Stimulated activated CD4-positive, alpha-beta T cell treated with anti-CD3 and anti-CD28 coated beads, Interleukin-15, amount 100 ng/mL, for 24 hours (primary cell): ENCODE results near the gene BRD3.
A peak's percentile ranks its signal among the peaks of the same experiment; 100 is the strongest.
"Not testable (repeated sequence)": the region's sequence is repeated elsewhere in the genome, so short reads cannot be mapped to it uniquely, and the experiment has no call there.

ENCODE experiments used
- DNase-seq: peaks from one replicate; pipeline ENCODE4 v3.0.0-alpha.2; 2020

Gene BRD3

GRCh38 chr9:134067904-134068743 lies at the start of gene BRD3:
BRD3 (minus strand) TSS chr9:134068026; CDS start chr9:134053477, 14,549 bp downstream.
- DNase-seq, result peak; percentile 87

GRCh38 chr9:134112561-134112960 lies 44.7 kb upstream of the BRD3 start:
- DNase-seq, result no peak

- no peak for DNase-seq
Measured at GRCh38 chr9:134111064-134111463, 43.2 kb upstream of the BRD3 start.

- no peak for DNase-seq
Measured at GRCh38 chr9:134103391-134103998, 35.7 kb upstream of the BRD3 start.

GRCh38 chr9:134101623-134102149 lies 33.9 kb upstream of the BRD3 start:
- DNase-seq, result no peak

- not testable (repeated sequence) for DNase-seq
Measured at GRCh38 chr9:134101133-134101532, 33.3 kb upstream of the BRD3 start.

- no peak for DNase-seq
Measured at GRCh38 chr9:134100040-134100439, 32.2 kb upstream of the BRD3 start.

GRCh38 chr9:134099123-134099761 lies 31.4 kb upstream of the BRD3 start:
- DNase-seq, result peak; percentile 63

GRCh38 chr9:134089972-134090371 lies 22.1 kb upstream of the BRD3 start:
- no peak for DNase-seq

- no peak for DNase-seq
Measured at GRCh38 chr9:134088063-134088725, 20.4 kb upstream of the BRD3 start.

GRCh38 chr9:134085674-134086073 lies 17.8 kb upstream of the BRD3 start:
- DNase-seq, result no peak

GRCh38 chr9:134083451-134083850 lies 15.6 kb upstream of the BRD3 start:
- no peak for DNase-seq

GRCh38 chr9:134076644-134077043 lies 8.8 kb upstream of the BRD3 start:
- no peak for DNase-seq

GRCh38 chr9:134075689-134076088 lies 7.9 kb upstream of the BRD3 start:
- not testable (repeated sequence) for DNase-seq

- no peak for DNase-seq
Measured at GRCh38 chr9:134073500-134073899, 5.7 kb upstream of the BRD3 start.

GRCh38 chr9:134072683-134073082 lies 4.9 kb upstream of the BRD3 start:
- not testable (repeated sequence) for DNase-seq

- DNase-seq, result no peak
Measured at GRCh38 chr9:134071149-134071548, 3.3 kb upstream of the BRD3 start.

GRCh38 chr9:134069480-134070399 lies 1.9 kb upstream of the BRD3 start:
- DNase-seq, result peak; percentile 1

GRCh38 chr9:134068744-134069479 lies 1.1 kb upstream of the BRD3 start:
- peak; percentile 11 for DNase-seq

- DNase-seq, result peak; percentile 49
Measured at GRCh38 chr9:134066913-134067851, 644 bp downstream of the BRD3 start.
